HG03097 (cell line): ENCODE results near the gene FARS2.
"Not testable (repeated sequence)": the region's sequence is repeated elsewhere in the genome, so short reads cannot be mapped to it uniquely, and the experiment has no call there.

Source experiments
- ATAC-seq: cut with Tn5 transposase; IDR thresholded peaks from one replicate; pipeline ENCODE4 v1.9.1; 2021; ENCODE audit not compliant: unreplicated experiment, low FRiP score

Gene FARS2

DNA sequence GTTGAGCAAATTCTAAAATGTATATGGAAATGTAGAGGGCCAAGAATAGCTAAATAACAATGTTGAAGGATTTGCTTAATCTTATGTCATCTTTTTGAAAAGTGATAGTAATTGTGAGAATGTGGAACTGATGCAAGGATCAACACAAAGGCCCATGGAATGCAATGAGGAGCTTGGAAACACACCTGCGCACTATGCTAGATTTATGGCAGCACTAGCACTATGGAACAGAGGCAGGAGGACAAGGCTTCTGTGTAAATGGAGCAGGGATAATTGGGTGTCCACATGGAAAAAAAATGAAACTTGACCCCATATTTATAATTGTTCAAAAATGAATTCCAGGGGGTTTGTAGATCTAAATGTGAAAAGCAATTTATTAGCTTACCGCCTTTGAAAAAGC lies 298.3 kb downstream of the FARS2 start:
- ATAC-seq, result no peak

DNA sequence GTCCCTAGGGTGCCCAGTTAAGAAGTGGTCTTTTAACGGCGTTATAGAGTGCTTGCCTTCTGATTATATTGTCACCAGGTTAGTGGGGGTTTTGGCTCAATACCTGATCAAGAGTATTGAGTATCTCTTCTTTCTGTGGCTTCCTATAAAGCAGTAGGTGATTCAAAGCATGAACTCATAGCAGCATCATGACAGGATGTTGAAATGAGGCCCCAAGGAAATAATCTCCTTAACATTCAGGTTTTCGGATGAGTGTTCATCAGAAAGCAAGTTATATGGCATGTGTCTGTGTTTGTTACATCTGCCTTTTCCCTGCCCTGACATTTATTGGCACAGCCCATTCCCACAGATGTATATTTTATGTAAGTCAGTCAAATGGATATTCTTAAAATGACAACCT lies 301.0 kb downstream of the FARS2 start:
- no peak for ATAC-seq

DNA sequence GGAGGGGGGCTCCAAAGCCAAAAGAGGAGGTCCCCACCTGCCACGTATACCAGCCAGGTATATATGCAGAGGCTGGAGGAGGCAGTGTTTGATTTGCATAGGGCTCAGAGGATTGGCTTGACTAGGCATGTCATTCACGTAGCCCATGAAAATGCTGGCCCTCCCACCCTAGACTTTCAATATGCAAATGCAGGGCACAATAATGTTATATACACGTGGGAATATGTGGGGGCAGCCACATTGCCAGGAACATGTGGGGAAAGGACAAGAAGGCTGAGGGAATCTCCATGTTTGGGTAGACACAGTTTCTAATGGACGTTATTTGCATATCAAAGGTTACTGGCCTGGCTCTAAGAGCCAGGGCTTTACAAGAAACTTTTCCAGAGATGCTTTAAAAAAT lies 301.8 kb downstream of the FARS2 start:
- no peak for ATAC-seq

DNA sequence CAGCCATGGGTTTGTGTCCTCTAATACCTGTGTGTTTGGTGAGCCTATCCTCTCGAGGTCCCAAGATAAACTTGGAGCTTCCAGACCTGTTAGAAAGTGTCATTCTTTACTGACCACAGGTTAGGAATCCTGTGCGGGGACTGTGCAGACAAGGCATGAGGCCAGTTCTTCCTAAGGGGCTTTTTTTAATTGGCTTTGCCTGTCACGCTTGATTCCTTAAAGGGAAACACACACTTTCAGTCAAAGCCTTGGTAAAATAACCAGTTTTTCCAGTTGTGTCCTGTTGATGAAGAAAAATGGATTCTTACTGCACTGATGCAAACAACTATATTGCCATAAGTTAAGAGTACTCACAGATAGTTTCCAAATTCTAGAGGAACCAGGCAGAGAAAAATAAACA lies 303.4 kb downstream of the FARS2 start:
- not testable (repeated sequence) for ATAC-seq

DNA sequence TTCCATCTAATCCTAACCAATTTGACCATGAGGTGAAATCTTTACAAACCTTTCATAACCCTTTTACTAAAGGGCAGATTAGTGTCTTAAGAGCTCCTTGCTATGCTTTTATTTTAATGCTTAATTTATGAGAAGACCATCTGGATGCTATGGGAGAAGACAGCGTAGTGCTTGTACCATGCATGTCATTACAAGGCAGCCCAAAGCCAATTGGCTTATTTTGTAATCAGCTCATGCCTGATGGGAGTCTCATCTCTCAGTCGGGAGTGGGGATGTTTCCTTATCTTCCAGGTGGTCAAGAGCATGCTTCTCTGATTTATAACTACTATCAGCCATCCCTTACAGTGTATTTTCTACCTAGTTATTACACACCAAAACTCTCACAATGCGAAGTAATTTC lies 304.7 kb downstream of the FARS2 start:
- ATAC-seq, result no peak

DNA sequence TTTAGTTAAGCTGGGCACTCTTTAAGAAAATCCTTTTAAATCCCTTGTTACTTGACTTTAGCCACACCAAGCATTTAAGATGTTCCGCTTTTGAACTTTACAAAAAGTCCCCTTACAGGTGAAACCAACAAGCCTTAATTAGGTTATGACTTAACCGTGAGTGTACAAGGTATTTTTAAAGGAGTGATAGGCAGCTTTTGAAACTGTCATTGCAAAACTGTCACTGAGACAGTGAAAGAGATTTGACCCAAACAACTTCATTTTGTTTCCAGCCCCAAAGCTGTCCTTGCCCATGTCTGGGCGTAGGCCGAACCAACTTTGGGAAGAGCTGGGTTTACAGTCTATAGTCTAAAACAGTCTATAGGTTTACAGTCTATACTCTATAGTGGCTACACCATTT lies 305.4 kb downstream of the FARS2 start:
- ATAC-seq, result no peak

DNA sequence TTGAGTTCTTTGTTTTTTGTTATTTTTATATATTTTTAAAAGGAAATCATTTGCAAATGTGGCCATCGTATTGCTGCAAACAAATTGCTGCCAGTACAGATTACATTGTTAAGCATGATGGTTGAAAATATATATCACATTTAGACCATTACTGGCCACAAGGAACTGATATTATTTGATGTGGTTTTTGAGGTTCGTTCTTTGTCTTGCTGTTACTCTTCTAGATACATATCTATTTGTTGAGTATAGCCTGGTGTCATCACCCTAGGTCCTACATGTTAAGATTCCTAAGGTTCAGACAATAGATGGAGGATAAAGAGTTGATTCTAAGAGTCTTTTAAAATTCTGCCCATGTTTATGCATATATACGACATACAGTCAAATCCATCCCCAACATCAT lies 306.0 kb downstream of the FARS2 start:
- no peak for ATAC-seq

DNA sequence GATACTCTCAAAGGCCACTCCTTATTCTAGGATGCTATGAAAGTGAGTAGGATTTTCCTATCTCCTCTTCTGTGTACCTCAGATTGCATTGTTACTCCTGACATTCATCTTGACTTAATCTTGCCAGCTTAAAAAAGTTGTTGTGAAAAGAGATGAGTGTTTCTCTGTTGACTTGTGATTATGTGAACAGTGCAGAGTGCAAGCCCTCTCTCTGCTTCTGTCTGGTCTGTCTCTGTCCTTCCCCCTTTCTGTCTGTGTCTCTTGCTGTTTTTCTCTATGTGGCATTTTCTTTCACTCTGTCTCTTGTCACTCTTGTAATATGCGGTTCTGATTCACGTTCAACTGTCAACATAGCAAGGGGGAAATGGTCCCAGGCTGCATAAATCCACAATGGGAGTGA lies 306.6 kb downstream of the FARS2 start:
- ATAC-seq, result no peak

DNA sequence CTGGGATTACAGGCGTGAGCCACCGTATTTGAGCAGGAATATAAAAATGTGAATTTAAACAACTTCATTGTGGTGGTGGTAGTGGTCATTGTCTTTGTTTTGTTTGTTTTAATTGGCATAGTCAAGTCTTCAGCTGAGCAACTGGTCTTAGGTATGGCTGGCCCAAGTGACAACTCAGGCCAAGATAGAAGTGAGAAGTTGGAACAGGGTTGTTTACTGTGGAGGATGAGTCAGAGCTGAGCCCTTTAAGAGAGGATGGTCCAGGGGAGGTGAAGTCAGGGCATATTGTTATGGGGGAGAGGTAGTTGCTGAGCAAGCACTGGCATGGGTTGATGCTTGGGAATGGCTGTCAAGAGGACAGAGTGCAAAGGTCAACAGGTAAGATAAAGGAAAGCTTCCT lies 308.2 kb downstream of the FARS2 start:
- ATAC-seq, result no peak

DNA sequence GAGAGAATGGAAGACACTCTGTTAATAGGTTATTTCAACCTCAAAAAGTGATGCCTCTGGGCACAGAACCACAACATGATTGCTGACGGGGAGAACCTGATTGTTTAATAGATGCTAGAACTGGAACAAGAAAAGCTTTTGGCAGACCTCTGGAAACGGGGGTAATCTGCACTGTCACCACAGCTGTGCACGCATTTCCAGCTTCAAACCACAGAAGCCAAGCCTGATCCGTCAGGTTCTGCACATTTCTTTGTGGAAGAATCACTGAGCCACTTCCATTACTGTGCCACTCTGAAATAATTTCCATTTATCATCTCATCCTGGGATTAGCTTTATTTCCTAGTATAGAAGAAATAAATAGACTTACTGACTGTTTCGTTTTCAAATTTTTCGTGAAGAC lies 309.3 kb downstream of the FARS2 start:
- ATAC-seq, result no peak

DNA sequence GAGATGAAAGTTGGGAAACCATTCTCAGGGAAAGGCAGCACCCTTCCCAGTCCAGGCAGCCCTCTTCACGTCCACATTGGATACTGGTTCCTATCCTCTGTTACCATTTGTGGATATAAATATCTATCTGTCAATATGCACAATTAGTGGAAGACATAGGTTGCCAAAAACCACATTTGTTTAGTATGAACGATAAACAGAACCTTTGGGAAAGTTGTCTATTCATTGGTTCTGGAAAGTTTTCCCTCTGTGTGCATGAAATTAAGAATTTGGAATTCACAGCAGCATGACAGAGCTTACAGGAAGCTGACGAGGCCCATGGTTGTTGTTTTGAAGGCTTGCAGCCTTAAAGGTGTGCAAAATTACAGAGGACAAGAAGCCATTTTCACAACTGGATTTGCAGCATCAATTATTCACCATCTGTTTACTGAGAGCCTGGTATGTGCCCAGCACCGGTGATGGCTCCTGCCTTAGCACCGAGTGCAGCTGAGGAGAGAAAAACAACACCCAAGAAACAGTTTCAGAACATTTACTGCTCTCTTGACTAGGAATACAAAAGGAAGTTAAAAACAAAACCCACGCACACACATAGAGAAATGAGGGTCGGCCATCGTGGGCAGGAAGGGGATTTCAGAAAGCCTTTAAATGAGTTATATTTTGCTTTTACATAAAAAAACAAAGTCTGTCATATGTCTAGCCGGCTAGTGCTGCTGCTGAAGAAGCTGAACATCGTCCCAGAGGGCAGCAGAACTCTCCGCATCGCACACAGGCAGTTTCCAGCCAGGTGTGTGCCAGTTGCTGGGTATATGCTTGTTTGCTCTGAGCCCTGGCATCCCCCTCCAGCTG lies 319.6 kb downstream of the FARS2 start:
- no peak for ATAC-seq

DNA sequence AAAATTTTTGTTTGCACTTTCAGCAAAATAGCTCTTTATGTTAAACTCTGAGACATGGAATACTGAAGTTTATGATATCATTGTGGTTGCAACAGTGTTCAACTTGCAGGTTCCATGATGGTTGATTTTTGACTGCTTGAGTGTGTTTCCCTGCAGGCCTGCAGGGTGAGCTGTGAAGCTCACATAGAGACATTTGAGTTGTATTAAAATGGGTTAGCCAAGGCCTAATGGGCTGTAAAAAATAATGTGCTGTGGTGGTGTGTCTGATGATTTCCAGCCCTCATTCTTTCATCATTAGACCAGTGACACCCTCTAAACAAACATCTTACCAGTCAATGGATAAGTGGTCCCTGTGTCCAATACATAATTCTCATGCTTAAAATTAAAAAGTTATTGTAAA lies 321.4 kb downstream of the FARS2 start:
- no peak for ATAC-seq

DNA sequence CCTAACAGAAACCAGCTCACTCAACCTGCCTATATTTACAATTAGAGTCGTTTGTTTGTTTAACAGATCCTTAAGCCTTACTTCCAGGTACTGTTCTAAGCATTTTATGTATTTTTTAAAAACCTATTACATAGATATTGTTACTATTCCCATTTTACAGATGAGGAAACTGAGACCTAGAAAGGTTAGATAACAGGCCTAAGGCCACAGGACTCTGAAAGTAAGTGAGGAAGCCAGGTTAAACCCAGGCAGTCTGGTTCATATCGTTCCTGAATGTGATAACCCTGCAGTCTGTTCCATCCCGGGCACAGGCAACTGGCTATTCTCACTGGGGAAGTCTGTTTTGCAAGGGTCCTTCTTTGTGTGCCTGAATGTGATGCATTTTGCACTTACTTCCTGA lies 322.2 kb downstream of the FARS2 start:
- no peak for ATAC-seq

DNA sequence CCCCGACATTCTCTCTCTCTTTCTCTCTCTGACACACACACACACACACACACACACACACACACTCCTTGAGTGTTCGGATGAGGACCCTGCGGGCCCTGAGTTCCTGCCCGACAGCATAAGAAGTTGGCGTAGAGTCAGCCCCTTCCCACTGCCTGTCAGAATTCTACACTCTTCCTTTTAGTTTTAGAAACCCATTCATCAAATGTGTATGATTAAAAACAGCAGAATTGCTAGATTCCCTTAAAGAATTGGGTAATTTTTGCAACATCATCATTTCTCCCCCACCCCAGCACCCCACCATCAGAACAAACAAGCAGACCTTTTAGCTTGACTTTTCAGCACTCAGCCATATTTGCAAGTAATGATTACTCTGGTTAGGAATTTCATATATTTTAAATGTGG lies 322.8 kb downstream of the FARS2 start:
- no peak for ATAC-seq

DNA sequence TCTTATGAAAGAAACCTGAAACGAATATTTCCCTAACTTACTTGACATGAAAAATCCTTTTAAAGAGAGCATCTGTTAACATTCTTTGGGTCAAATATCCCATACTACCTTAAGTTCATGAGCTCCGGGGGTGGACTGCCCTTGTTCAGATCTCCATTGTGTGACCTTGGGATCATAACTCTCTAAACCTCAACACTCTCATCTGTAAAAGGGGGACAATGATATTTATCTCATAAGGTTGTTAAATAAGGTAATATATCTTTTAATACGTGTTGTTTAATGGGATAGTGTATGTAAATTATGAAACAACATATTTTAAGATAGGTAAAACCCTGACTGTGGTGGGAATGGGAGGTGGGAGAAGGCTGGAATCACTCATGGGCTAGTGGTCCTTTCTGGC lies 326.3 kb downstream of the FARS2 start:
- no peak for ATAC-seq

DNA sequence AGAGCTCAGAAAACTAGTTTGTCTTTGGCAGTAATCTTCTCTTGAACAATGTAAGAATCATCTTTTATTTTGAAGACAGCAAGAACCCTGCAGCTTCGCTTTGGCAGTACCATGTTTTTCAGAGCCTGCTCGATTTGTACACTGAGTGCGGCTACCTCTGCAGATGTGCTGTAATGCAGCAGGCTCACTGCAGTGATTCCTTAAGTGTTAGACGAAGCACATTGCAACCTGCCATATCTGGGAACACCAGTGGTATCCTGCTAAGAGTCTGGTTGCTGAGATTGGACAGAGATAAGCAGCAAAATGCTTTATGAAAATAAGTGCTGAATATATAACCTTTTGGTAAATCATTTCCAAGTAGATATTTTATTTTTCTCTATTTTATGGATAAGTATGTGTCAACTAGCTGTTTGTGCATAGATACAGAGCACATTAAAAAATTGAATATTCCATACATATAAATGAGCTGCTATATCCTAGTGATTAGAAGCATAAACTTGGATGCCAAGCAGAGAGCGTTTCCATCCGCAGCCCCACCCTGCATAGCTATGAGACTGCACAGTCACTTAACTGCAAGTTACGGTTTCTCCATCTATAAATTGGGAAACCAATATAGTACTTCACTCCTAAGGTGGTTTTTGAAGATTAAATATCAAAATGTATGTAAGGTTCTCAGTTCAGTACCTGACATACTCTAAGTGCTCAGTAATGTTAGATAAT lies 328.3 kb downstream of the FARS2 start:
- ATAC-seq, result no peak

DNA sequence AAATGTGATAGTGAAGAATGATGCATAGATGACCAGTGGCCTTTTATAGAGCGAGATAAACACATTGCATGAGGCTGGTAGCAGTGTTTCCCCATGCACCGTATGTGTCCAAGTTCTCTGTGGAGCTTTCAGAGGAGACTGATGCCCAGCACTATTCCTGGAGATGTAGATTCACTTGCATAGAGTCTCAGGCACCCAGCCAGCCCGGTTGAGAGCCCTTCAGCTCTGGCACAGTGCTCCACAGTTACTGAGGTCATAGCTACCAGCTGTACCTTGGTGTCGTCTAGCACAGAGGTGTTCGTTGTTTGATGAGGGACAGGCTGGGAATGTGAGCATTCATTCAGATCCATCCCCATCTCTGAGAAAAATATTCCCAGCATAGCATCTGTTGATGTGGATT lies 328.9 kb downstream of the FARS2 start:
- ATAC-seq, result no peak

DNA sequence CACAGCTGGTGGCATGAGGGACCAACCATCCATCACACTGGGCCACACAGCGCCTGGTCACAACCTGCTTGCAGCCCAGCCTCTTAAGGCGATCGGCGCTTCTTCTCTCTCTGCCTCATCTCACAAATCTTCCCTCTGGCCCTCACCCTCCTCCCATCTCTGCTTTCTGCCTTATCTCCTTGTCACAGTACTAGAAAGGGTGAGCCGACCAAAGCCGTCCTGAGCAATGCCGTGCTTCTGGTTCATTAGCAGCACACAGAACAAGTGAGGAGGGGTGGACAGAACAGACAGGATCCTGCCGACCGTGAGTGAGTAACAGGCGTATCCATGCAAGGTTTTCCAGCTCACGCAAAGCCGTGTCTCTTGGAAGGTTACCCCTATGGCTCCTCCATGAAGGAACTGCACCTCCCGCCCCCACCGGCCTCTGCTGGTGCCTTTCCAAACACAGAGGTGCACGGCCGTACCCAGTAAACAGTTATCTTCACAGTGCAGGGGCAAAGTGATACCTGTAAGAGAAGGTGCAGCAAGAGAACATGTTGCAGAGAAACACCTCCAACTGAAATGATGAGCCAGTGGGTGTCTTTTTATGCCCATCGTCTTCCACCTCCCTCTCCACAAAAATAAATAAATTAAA lies 331.7 kb downstream of the FARS2 start:
- no peak for ATAC-seq

DNA sequence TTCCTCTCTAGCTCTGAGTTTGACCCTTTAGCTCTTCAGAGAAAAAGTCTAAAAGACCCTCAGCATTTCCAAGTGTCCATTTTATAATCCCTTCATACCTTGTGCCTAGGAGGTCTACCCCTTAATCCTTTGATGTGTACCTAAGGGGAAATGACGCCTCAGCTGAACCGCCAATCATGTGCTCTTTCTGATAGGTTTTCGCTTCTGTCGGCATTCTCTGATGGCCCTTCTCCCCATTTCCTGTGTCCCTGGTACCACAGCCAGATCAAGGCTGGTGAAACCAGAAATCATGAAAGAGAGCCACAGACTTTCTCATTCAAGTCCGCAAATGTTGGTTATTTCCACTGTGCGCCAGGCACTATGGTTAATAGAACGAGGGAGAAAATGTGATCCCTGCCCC lies 333.9 kb downstream of the FARS2 start:
- no peak for ATAC-seq

DNA sequence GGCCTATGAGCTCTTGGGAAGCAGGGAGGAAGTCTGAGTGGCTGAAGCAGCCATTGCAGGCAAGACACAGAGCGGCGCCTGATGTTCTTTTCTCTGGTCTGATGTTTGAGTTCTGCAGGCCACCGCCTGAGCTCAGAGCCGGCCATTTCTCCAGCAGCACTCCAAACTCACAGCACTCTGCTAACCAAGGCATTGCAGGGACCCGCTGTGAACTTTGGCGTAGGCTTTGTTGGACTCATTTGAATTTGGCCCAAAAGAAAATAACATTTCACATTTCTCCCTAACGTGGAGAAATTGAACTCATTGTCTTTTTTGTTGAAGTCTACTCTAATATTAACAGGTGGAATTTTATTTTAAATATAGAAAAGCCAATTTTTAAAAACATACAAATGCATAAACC lies 336.1 kb downstream of the FARS2 start:
- no peak for ATAC-seq

DNA sequence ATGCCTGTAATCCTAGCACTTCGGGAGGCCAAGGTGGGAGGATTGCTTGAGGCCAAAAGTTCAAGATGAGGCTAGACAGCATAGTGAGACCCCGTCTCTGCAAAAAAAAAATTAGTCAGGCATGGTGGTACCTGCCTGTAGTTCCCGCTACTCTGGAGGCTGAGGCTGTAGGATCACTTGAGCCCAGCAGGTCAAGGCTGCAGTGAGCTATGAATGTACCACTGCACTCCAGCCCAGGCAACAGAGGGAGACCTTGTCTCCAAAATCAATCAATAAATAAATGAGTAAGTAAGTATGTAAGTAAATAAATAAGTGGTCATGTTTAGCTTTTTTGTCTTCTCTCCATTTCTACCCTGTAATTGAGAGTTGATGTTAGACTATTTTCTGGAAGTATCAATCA lies 336.8 kb downstream of the FARS2 start:
- ATAC-seq, result no peak

DNA sequence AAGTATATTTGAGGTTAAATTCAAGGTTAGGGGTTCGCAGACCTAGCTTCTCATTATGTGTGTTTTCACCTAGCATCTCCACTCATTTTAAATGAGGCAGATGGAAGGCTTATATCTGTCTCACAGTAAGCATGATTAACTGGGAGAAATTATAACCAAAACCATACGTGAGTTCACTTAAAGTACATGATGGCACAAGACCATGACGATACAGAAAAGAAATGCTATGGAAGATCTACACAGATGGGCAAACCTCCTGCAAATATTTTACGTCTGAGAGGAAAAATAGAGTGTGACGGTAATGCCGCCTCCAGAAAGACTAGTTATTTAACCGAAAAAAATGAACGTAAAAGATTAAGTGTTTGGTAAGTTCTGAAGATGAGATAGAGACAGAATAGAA lies 337.8 kb downstream of the FARS2 start:
- no peak for ATAC-seq
